Epithelial cell of esophagus (primary cell): ENCODE results near the gene DFFB.

ENCODE experiments used
- DNase-seq: peaks from one replicate; pipeline ENCODE4 v3.0.0; 2010; ENCODE audit warnings: low read depth
- H3K4me3 ChIP-seq: 2 replicates; pipeline ENCODE4 v1.5.1; 2011; ENCODE audit warnings: mild to moderate bottlenecking, low read length, control low read depth
- CTCF ChIP-seq: IDR thresholded peaks from 2 replicates; pipeline ENCODE4 v1.5.1; 2011; ENCODE audit warnings: low read depth, mild to moderate bottlenecking, low read length, control low read depth, inconsistent platforms; ENCODE audit not compliant: insufficient read depth; ENCODE audit errors: missing control alignments

DFFB gene

GRCh38 chr1:3828391-3828790, 28.9 kb upstream of the DFFB start:
- H3K4me3 ChIP-seq = no peak overlapping the region
- no peak for TF ChIP-seq CTCF

GRCh38 chr1:3831689-3832088, 25.6 kb upstream of the DFFB start:
- TF ChIP-seq CTCF = no peak
- no peak overlapping the region for H3K4me3 ChIP-seq
- DNase-seq = no peak

More at GRCh38 chr1:3828391-3828790, 28.9 kb upstream of the DFFB start:
- no peak for DNase-seq

DNA sequence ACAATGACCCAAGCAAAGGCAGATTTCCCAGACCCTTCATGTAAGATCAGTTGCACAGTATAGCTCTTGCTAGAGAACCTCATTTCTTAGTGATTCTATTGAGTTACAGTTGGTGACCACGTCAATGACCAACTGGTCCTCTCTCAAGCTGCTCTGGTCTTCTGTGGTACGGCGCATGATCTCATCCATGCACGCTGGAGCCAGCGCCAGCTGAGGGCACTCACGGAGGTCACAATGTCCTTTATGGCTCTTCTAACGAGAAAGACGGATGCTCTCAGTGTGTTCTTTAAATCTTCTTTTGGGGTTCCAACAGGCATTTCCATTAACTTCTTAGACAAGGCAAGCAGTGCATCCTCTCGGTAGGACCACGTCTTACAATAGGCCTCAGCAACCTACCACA, 22.6 kb upstream of the DFFB start:
- TF ChIP-seq CTCF = no peak
- H3K4me3 ChIP-seq = no peak overlapping the region
- no peak for DNase-seq

- no peak for DNase-seq
- no peak overlapping the region for H3K4me3 ChIP-seq
- TF ChIP-seq CTCF = no peak
These were observed 20.9 kb upstream of the DFFB start for GRCh38 chr1:3836421-3836820.

DNA sequence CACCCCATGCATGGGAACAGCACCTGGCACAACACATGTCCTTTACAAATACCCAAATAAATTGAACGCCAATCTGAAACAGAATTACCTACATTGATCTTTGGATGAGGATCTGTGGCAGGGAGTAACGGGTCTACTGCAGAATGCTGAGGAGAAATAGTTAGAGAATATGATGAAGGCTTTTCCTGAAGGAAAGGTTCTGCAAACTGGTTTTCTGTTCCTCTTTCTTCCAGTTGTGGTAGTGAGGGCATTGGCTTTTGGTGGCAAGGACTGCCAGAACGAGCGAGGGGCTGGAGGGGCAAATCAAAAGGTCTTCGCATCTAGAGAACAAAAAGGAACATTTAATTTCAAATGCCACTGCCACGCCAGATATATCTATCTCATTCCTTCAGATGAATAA, 20.1 kb upstream of the DFFB start:
- no peak for DNase-seq
- TF ChIP-seq CTCF = no peak

DNA sequence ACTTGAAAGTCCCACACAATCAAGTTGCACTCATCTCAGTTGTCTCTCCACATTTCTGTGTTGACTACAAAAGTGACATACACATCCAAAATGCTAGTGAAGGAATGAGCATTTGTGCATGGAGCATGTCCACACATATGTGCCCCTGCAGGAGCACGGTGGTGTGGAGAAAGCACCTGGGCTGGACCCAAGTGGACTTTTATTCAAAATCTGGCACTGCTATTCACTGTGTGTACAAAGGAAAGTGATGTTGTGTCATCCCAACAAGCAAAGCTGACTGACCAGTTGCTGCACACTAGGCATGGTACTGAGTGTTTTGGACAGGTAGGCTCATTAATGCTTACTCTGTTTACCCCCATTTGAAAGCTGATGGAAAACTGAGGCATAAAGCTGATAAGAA, 19.6 kb upstream of the DFFB start:
- TF ChIP-seq CTCF = no peak
- no peak for DNase-seq

More for the DNA sequence above, 20.1 kb upstream of the DFFB start:
- H3K4me3 ChIP-seq = no peak overlapping the region

DNA sequence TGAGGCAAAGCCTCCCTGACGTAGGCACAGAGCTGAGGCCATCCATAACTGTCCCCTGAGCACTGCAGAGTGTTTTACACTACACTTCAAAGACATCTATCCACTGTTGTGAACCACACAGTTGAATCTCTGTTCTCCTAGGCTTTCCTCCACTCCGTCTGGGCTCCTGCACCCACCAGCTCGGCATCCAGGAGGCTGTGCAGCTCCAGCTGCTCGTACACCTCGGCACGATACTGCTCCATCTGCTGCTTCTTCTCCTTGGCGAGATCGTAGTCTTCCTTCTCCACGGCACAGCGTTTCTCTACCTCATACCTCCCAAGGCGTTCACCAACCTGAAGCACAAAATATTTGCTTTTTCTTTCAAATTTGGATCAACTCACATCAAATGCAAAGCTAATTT, 18.5 kb upstream of the DFFB start:
- DNase-seq = no peak
- TF ChIP-seq CTCF = no peak
- H3K4me3 ChIP-seq = no peak overlapping the region

More for the DNA sequence above, 19.6 kb upstream of the DFFB start:
- H3K4me3 ChIP-seq = no peak overlapping the region
